Kidney tubule cell (primary cell): ENCODE data around the gene ACSS1.
A peak's percentile ranks its signal among the peaks of the same experiment; 100 is the strongest.

Experiments
- DNase-seq: peaks from one replicate; pipeline ENCODE4 v3.0.0-alpha.2; 2018; ENCODE audit warnings: low spot score

Gene ACSS1

GRCh38 chr20:25058051-25058846, at the start of gene ACSS1:
TSS of gene ACSS1 (minus strand) at chr20:25058139. CDS start at chr20:25058102, 37 bp downstream.
- peak; percentile 40 for DNase-seq

GRCh38 chr20:25103526-25103925, 45.6 kb upstream of the ACSS1 start:
- no peak for DNase-seq

GRCh38 chr20:25100914-25101313, 43.0 kb upstream of the ACSS1 start:
- DNase-seq: no peak

- no peak for DNase-seq
Observed at GRCh38 chr20:25099601-25100140, 41.7 kb upstream of the ACSS1 start.

GRCh38 chr20:25097498-25097897, 39.6 kb upstream of the ACSS1 start:
- no peak for DNase-seq

- no peak for DNase-seq
Observed at GRCh38 chr20:25090492-25091429, 32.8 kb upstream of the ACSS1 start.

- no peak for DNase-seq
Observed at GRCh38 chr20:25089662-25090061, 31.7 kb upstream of the ACSS1 start.

- no peak for DNase-seq
Observed at GRCh38 chr20:25089096-25089495, 31.2 kb upstream of the ACSS1 start.

- DNase-seq: no peak
Observed at GRCh38 chr20:25088267-25088666, 30.3 kb upstream of the ACSS1 start.

GRCh38 chr20:25087186-25087929, 29.4 kb upstream of the ACSS1 start:
- DNase-seq: no peak

GRCh38 chr20:25085756-25086495, 28.0 kb upstream of the ACSS1 start:
- DNase-seq: no peak

- DNase-seq: no peak
Observed at GRCh38 chr20:25084626-25085187, 26.8 kb upstream of the ACSS1 start.

GRCh38 chr20:25083773-25084625, 26.1 kb upstream of the ACSS1 start:
- DNase-seq: no peak

GRCh38 chr20:25083141-25083772, 25.3 kb upstream of the ACSS1 start:
- DNase-seq: no peak

GRCh38 chr20:25082498-25082873, 24.5 kb upstream of the ACSS1 start:
- no peak for DNase-seq

GRCh38 chr20:25081730-25082497, 24.0 kb upstream of the ACSS1 start, which contains the start of gene VSX1:
TSS of gene VSX1 (minus strand) at chr20:25082141. CDS start at chr20:25082096, 45 bp downstream.
- DNase-seq: no peak

- DNase-seq: peak; percentile 13
Observed at GRCh38 chr20:25081065-25081729, 23.3 kb upstream of the ACSS1 start.

GRCh38 chr20:25079171-25079570, 21.2 kb upstream of the ACSS1 start:
- no peak for DNase-seq
